IPS DF 4.7 (cell line): Measurements from ENCODE around the gene FAM229A.

ENCODE experiments used
- DNase-seq: peaks from one replicate; pipeline ENCODE4 v3.0.0-alpha.2; 2013; ENCODE audit warnings: low spot score; ENCODE audit errors: extremely low read depth

The FAM229A gene

GRCh38 chr1:32350785-32351398 is 11.4 kb downstream of the FAM229A start:
- no peak for DNase-seq

GRCh38 chr1:32349211-32349708 is 13.0 kb downstream of the FAM229A start:
- no peak for DNase-seq

GRCh38 chr1:32346532-32347157 is 15.6 kb downstream of the FAM229A start:
- no peak for DNase-seq

- DNase-seq: no peak
These were observed 16.9 kb downstream of the FAM229A start for GRCh38 chr1:32345289-32345827.

GRCh38 chr1:32342704-32343103 is 19.6 kb downstream of the FAM229A start:
- DNase-seq: no peak

GRCh38 chr1:32341971-32342370 is 20.3 kb downstream of the FAM229A start:
- DNase-seq: no peak

GRCh38 chr1:32341186-32341757 is 21.0 kb downstream of the FAM229A start:
- no peak for DNase-seq

GRCh38 chr1:32339363-32339978 is 22.8 kb downstream of the FAM229A start:
- no peak for DNase-seq

- DNase-seq: no peak
These were observed 23.6 kb downstream of the FAM229A start for GRCh38 chr1:32338637-32339145.

GRCh38 chr1:32337855-32338636 is 24.2 kb downstream of the FAM229A start:
- no peak for DNase-seq

- DNase-seq: no peak
These were observed 25.2 kb downstream of the FAM229A start for GRCh38 chr1:32336963-32337675.

- no peak for DNase-seq
These were observed 25.7 kb downstream of the FAM229A start for GRCh38 chr1:32336591-32336932.

GRCh38 chr1:32335790-32336590 is 26.3 kb downstream of the FAM229A start, which contains the start of gene MARCKSL1:
Gene MARCKSL1, minus strand, starts transcription at chr1:32336233. Its CDS starts 200 bp downstream, at chr1:32336033.
- no peak for DNase-seq

GRCh38 chr1:32335535-32335789 is 26.8 kb downstream of the FAM229A start:
- no peak for DNase-seq

- DNase-seq: no peak
These were observed 27.3 kb downstream of the FAM229A start for GRCh38 chr1:32334864-32335534.

- DNase-seq: no peak
These were observed 27.9 kb downstream of the FAM229A start for GRCh38 chr1:32334274-32334861.

GRCh38 chr1:32333251-32333963 is 28.9 kb downstream of the FAM229A start:
- no peak for DNase-seq
